Left lung (tissue), 10 donors: ENCODE results near the gene PLK5. TPM values are rescaled to one million over a fixed set of nuclear protein-coding genes. Genes with fewer than 3 reads are reported as not detected.

Source experiments
- ATAC-seq: fragments of 200-7000 bp; cut with Tn5 transposase; one replicate; pipeline ENCODE4 v1.9.1; 2020; ENCODE audit warnings: moderate library complexity
- DNase-seq, 4 donors: peaks; one replicate each; pipeline ENCODE4 v3.0.0-alpha.2; 2013 to 2020
- H3K27ac ChIP-seq, 2 donors: fragments of 200-600 bp; sonication (generic) in 1 of 2; one replicate each; pipeline versions ENCODE4 v1.5.0 to v1.8.0; 2020 to 2021
- H3K27me3 ChIP-seq, 2 donors: fragments of 200-600 bp; sonication (generic) in 1 of 2; one replicate each; pipeline versions ENCODE4 v1.5.0 to v1.8.0; 2020 to 2021
- H3K36me3 ChIP-seq, 2 donors: fragments of 200-600 bp; sonication (generic) in 1 of 2; one replicate each; pipeline versions ENCODE4 v1.5.0 to v1.8.0; 2020 to 2021
- H3K4me1 ChIP-seq, 2 donors: fragments of 200-600 bp; one replicate each; pipeline ENCODE4 v1.8.0; 2021
- H3K4me3 ChIP-seq, 2 donors: fragments of 200-600 bp; sonication (generic) in 1 of 2; one replicate each; pipeline versions ENCODE4 v1.5.0 to v1.8.0; 2020 to 2021; ENCODE audit warnings: mild to moderate bottlenecking in 1 of 2
- H3K9me3 ChIP-seq, 2 donors: fragments of 200-600 bp; sonication (generic) in 1 of 2; one replicate each; pipeline versions ENCODE4 v1.5.0 to v1.8.0; 2020 to 2021
- CTCF ChIP-seq, 2 donors: fragments of 200-600 bp; sonication (generic) in 1 of 2; IDR thresholded peaks; one replicate each; pipeline versions ENCODE4 v1.5.0 to v1.8.0; 2021; ENCODE audit warnings: antibody characterized with exemption in 2 of 2
- intact Hi-C, 2 donors: fragments of 100-400 bp; cut with DNase I; formaldehyde crosslinking; loops; one replicate each; pipeline versions ENCODE4 v1.11.2 to v1.14.2; 2022
- polyA plus RNA-seq, 6 donors: library from polyadenylated mRNA; unstranded; fragments of 120-200 nt; gene quantifications; one replicate each; pipeline ENCODE4 v1.2.1, GENCODE V29; 2013; ENCODE audit not compliant: insufficient read length in 6 of 6
- total RNA-seq, 2 donors: library from RNA; stranded (reverse); fragmentation: NEBNext Ultra II Directional; extraction: Animal tissue kit (Norgen Biotek cat#: 25700); gene quantifications; one replicate each; pipeline ENCODE4 v1.2.1, GENCODE V29; 2021
- donor health status: DM: no; HTN: yes; CAD: no.
- donor health status: DM: no; HTN: no; CAD: no.

PLK5 gene
- total and polyA plus RNA-seq, 8 donors: 0.09 to 0.32 (median 0.18) TPM; not detected in 2

DNA sequence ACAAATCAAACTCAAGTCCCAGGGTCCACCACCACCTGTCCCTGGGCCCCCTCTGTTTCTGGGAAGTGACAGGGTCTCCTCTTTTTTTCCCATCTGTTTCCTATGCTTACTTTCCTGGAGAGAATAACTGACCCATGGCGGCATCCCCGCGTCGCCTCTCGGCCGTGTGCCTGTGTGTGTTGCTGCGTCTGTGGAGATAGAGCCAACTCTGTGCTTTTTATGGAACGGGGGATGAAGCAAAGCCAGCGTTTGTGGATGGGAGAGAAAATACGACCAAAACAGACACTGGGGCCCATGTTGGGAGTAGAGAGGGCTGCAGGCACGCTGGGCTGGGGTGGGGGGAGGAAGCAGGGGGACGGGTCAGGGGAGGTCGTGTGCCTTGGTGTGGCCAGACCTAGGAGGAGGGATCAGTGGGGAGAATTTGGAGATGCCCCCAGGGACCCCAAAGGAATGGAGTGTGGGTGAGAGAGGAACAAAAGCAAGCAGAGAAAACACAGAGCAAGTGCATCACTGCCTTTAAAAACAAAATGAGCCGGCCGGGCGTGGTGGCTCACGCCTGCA, 16.6 kb downstream of the PLK5 start:
- no peak for TF ChIP-seq CTCF (IDR thresholded peaks at IDR 0.05)
- H3K27me3 ChIP-seq: peaks cover 0 to 80% of the 10 kb centered on the region in 2 donors
- no peak overlapping the region for H3K4me3 ChIP-seq
- no peaks in the 10 kb centered on the region for H3K4me1 ChIP-seq
- ATAC-seq (no peak), DNase-seq (peak in 1 of 4 donors; percentile 28)
- no peaks in the 10 kb centered on the region for H3K9me3 ChIP-seq
- H3K36me3 ChIP-seq: no peaks in the 10 kb centered on the region
- intact Hi-C loops: loop anchor here in 1 of 2 donors (10.0 kb wide), 1 partner anchor 134 kb away; no protein-coding TSS in a partner anchor
- no peak overlapping the region for H3K27ac ChIP-seq

DNA sequence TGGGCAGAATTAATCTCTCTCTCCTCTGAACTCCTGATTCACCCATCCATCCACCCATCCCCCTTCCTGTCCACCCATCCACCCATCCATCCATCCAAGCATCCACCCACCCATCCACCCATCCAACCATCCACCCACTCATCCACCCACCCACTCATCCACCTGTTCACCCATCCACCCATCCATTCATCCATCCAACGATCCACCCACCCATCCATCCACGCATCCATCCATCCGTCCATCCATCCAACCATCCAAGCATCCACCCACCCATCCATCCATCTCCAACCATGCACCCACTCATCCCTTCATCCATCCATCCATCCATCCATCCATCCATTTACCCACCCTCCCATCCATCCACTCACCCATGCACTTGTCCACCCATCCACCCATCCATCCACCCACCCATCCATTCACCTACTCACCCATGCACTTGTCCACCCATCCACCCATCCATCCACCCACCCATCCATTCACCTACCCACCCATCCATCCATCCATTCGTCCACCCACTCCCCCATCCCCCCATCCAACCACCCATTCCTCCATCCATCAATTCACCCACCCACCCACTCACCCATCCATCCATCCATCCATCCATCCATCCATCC, 25.6 kb downstream of the PLK5 start:
- DNase-seq (no peak), ATAC-seq (no peak)
- Histone ChIP-seq H3K4me1 (peaks cover 0 to 4% of the 10 kb centered on the region in 2 donors), H3K27me3 (peaks cover 0 to 32% of the 10 kb centered on the region in 2 donors), H3K27ac (no peak overlapping the region), H3K4me3 (no peak overlapping the region), H3K36me3 (no peaks in the 10 kb centered on the region), H3K9me3 (no peaks in the 10 kb centered on the region)
- intact Hi-C loops: loop anchor here in 1 of 2 donors (10.0 kb wide), 1 partner anchor 125 kb away; no protein-coding TSS in a partner anchor
- no peak for TF ChIP-seq CTCF (IDR thresholded peaks at IDR 0.05)

DNA sequence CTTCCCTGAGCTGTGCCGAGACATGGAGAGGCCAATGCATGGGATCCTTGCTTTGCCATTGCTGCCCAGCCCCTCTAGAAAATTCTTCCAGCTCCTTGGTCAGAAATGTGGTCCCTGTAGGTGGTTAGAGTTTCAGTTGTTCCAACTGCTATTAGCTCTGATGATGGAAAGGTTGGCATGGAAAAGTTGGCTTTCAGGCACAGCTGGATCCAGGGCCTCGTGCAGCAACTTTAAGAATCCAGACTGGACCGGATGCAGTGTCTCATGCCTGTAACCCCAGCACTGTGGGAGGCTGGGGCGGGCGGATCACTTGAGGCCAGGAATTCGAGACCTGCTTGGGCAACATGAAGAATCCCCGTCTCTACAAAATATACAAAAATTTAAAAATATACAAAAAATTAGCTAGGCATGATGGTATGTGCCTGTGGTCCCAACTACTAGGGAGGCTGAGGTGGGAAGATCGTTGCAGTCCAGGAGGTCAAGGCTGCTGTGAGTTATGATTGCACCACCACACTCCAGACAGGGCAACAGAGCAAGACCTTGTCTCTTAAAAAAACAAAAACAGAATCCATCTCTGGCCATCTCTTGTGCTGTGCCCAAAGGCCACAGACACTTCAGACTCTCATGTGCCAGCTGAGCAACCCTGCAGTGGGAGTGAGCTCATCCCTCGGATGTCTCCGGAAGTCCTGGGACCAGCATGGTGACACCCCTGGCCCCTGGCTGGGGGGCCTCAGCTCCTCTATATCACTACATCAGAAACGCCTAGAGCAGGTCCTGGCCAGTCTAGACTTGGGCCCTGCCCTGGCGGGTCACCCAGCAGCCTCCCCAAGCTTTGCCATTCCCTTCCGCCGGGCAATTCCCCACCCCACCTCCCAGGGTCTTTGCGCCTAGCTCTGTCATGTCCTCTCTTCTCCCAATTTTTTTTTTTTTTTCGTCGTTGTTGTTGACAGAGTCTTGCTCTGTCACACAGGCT, 27.5 kb downstream of the PLK5 start:
- no peak overlapping the region for H3K4me3 ChIP-seq
- intact Hi-C loops: no loop called here
- no peak for ATAC-seq

GRCh38 chr19:1553415-1553814, 29.5 kb downstream of the PLK5 start:
- peaks cover 0 to 18% of the 10 kb centered on the region in 2 donors for H3K36me3 ChIP-seq
- DNase-seq: no peak
- no peaks in the 10 kb centered on the region for H3K27me3 ChIP-seq
- ATAC-seq: no peak
- no peak overlapping the region for H3K27ac ChIP-seq
- no peaks in the 10 kb centered on the region for H3K4me1 ChIP-seq
- H3K9me3 ChIP-seq: no peaks in the 10 kb centered on the region
- intact Hi-C loops: no loop called here
- no peak for TF ChIP-seq CTCF (IDR thresholded peaks at IDR 0.05)
- no peak overlapping the region for H3K4me3 ChIP-seq

More for the DNA sequence above, 27.5 kb downstream of the PLK5 start:
- Histone ChIP-seq H3K9me3 (no peaks in the 10 kb centered on the region), H3K27ac (no peak overlapping the region), H3K27me3 (peaks cover 0 to 13% of the 10 kb centered on the region in 2 donors), H3K4me1 (no peaks in the 10 kb centered on the region), H3K36me3 (peaks cover 0 to 14% of the 10 kb centered on the region in 2 donors)
- TF ChIP-seq CTCF (IDR thresholded peaks at IDR 0.05): no peak
- DNase-seq: no peak

GRCh38 chr19:1554968-1555367, 31.1 kb downstream of the PLK5 start:
- H3K27me3 ChIP-seq: no peaks in the 10 kb centered on the region
- H3K9me3 ChIP-seq: no peaks in the 10 kb centered on the region
- DNase-seq (no peak), ATAC-seq (no peak)
- no peak overlapping the region for H3K27ac ChIP-seq
- H3K36me3 ChIP-seq: peaks cover 0 to 18% of the 10 kb centered on the region in 2 donors
- no peaks in the 10 kb centered on the region for H3K4me1 ChIP-seq
- TF ChIP-seq CTCF (IDR thresholded peaks at IDR 0.05): no peak
- H3K4me3 ChIP-seq: no peak overlapping the region
- intact Hi-C loops: no loop called here
